GM23338 (cell line): Measurements from ENCODE around the gene ATP13A2. TPM values are rescaled to one million over a fixed set of nuclear protein-coding genes. Genes with fewer than 3 reads are reported as not detected.

Experiments
- ATAC-seq: fragments of 200-7000 bp; cut with Tn5 transposase; 3 replicates; pipeline ENCODE4 v1.9.1; 2020
- DNase-seq: peaks from one replicate; pipeline ENCODE4 v3.0.0-alpha.2; 2015; ENCODE audit warnings: low spot score
- H2AFZ ChIP-seq: fragments of 200-600 bp; sonication (generic); 2 replicates; pipeline ENCODE4 v1.8.0; 2016; ENCODE audit warnings: antibody characterized with exemption, mild to moderate bottlenecking, moderate library complexity
- H3F3A ChIP-seq: fragments of 200-600 bp; sonication (generic); replicated peaks from 2 replicates; pipeline ENCODE4 v1.8.0; 2017; ENCODE audit warnings: antibody characterized with exemption, mixed run types, low read depth
- H3K27ac ChIP-seq: fragments of 200-600 bp; sonication (generic); 2 replicates; pipeline ENCODE4 v1.6.1; 2016; ENCODE audit warnings: low read depth
- H3K27me3 ChIP-seq: fragments of 200-600 bp; sonication (generic); 2 replicates; pipeline ENCODE4 v1.8.0; 2016; ENCODE audit warnings: mild to moderate bottlenecking, mixed run types, moderate library complexity; ENCODE audit not compliant: insufficient read depth
- H3K36me3 ChIP-seq: fragments of 200-600 bp; sonication (generic); 2 replicates; pipeline ENCODE4 v1.8.0; 2016; ENCODE audit warnings: mild to moderate bottlenecking; ENCODE audit not compliant: insufficient read depth
- H3K4me1 ChIP-seq: fragments of 200-600 bp; sonication (generic); 2 replicates; pipeline ENCODE4 v1.8.0; 2016; ENCODE audit warnings: mild to moderate bottlenecking, moderate library complexity; ENCODE audit not compliant: insufficient read depth
- H3K4me2 ChIP-seq: fragments of 200-600 bp; sonication (generic); 2 replicates; pipeline ENCODE4 v1.7.1; 2017; ENCODE audit warnings: mixed run types
- H3K4me3 ChIP-seq: fragments of 200-600 bp; sonication (generic); 2 replicates; pipeline ENCODE4 v1.6.1; 2016; ENCODE audit warnings: mixed run types
- H3K79me2 ChIP-seq: fragments of 200-600 bp; sonication (generic); replicated peaks from 2 replicates; pipeline ENCODE4 v1.8.0; 2017; ENCODE audit warnings: mild to moderate bottlenecking; ENCODE audit not compliant: insufficient read depth
- H3K9me2 ChIP-seq: fragments of 200-600 bp; sonication (generic); 2 replicates; pipeline ENCODE4 v1.8.0; 2017; ENCODE audit not compliant: insufficient read depth
- H4K20me1 ChIP-seq: fragments of 200-600 bp; sonication (generic); replicated peaks from 2 replicates; pipeline ENCODE4 v1.8.0; 2017; ENCODE audit warnings: mild to moderate bottlenecking; ENCODE audit not compliant: insufficient read depth
- H3K27ac Mint-ChIP-seq: 2 replicates; pipeline ENCODE4 v1.8.0; 2020; ENCODE audit warnings: inconsistent platforms, mild to moderate bottlenecking, moderate library complexity, mixed read lengths
- H3K27me3 Mint-ChIP-seq: 3 replicates; pipeline ENCODE4 v1.8.0; 2022; ENCODE audit warnings: low read depth, mild to moderate bottlenecking, moderate library complexity, mixed read lengths, inconsistent platforms; ENCODE audit not compliant: insufficient read depth, poor library complexity
- H3K36me3 Mint-ChIP-seq: 3 replicates; pipeline ENCODE4 v1.8.0; 2021; ENCODE audit warnings: low read depth, mild to moderate bottlenecking, inconsistent platforms, moderate library complexity, mixed read lengths
- H3K4me1 Mint-ChIP-seq: 3 replicates; pipeline ENCODE4 v1.8.0; 2020; ENCODE audit warnings: mild to moderate bottlenecking, inconsistent platforms, mixed read lengths
- H3K4me3 Mint-ChIP-seq: 3 replicates; pipeline ENCODE4 v1.8.0; 2021; ENCODE audit warnings: moderate library complexity, mild to moderate bottlenecking, inconsistent platforms, mixed read lengths
- H3K9me3 Mint-ChIP-seq: 3 replicates; pipeline ENCODE4 v1.8.0; 2020; ENCODE audit warnings: moderate library complexity, mild to moderate bottlenecking, inconsistent platforms, mixed read lengths
- CTCF ChIP-seq, 2 experiments: fragments of 200-600 bp in 1 of 2; sonication (generic) in 1 of 2; conservative IDR thresholded peaks; 2 replicates each; pipeline versions ENCODE4 v1.5.1 to v1.6.1; 2016 to 2017; ENCODE audit warnings: antibody characterized with exemption in 2 of 2, low read depth in 2 of 2, mild to moderate bottlenecking in 2 of 2, moderate library complexity in 1 of 2
- ETS1 ChIP-seq: IDR thresholded peaks from 2 replicates; pipeline ENCODE4 v1.6.1; 2016; ENCODE audit warnings: antibody characterized with exemption
- NANOG ChIP-seq: IDR thresholded peaks from 2 replicates; pipeline ENCODE4 v1.6.1; 2016; ENCODE audit warnings: antibody characterized with exemption, borderline replicate concordance
- POLR2AphosphoS5 ChIP-seq: IDR thresholded peaks from 2 replicates; pipeline ENCODE4 v1.6.1; 2016; ENCODE audit warnings: antibody characterized with exemption, low read depth
- STAT1 ChIP-seq: IDR thresholded peaks from one replicate; pipeline ENCODE4 v1.6.1; 2016; ENCODE audit warnings: antibody characterized with exemption; ENCODE audit not compliant: unreplicated experiment
- ZNF114 ChIP-seq: fragments of 250-450 bp; sonication (Bioruptor Pico); IDR thresholded peaks from 2 replicates; pipeline ENCODE4 v1.5.0; 2020; ENCODE audit warnings: mild to moderate bottlenecking, moderate library complexity
- ZNF462 ChIP-seq: fragments of 250-450 bp; sonication (Bioruptor Pico); IDR thresholded peaks from 2 replicates; pipeline ENCODE4 v1.5.0; 2020; ENCODE audit warnings: mild to moderate bottlenecking, moderate library complexity
- polyA plus RNA-seq: library from polyadenylated mRNA; unstranded; fragments of >200 nt; fragmentation: Nextera tagmentation; extraction: Ambion mirVana; gene quantifications from 2 replicates; pipeline ENCODE4 v1.2.1, GENCODE V29; 2016
- total RNA-seq: library from RNA; depleted of rRNA; stranded (reverse); fragments of >200 nt; shearing (Covaris generic); gene quantifications from 2 replicates; pipeline ENCODE4 v1.2.3, GENCODE V29; 2014

The ATP13A2 gene
- total and polyA plus RNA-seq, 2 experiments from 2014 or later = 30.1 to 87.7 TPM

GRCh38 chr1:16998589-16998988 lies 13.1 kb downstream of the ATP13A2 start (continued):
- no peak for TF ChIP-seq ZNF462 (CRISPR knock-in tag)

- Histone ChIP-seq H3K4me3 (no peak overlapping the region), H4K20me1 (no peaks in the 10 kb centered on the region; the same call in 1 of the 2 replicates), H3K4me2 (no peak overlapping the region), H3K4me1 (no peaks in the 10 kb centered on the region), H3K9me2 (no peaks in the 10 kb centered on the region), H3K79me2 (no peaks in the 10 kb centered on the region), H3K27me3 (no peaks in the 10 kb centered on the region), H3K27ac (no peak overlapping the region), H3K36me3 (no peaks in the 10 kb centered on the region; the same call in 1 of the 2 replicates), H2AFZ (no peak overlapping the region), H3F3A (no peaks in the 10 kb centered on the region)
- H3K27me3 Mint-ChIP-seq = peaks cover 7% of the 10 kb centered on the region
- no peak for DNase-seq
- H3K27ac Mint-ChIP-seq = no peak overlapping the region
- no peaks in the 10 kb centered on the region for H3K9me3 Mint-ChIP-seq
- no peak for ATAC-seq
- H3K36me3 Mint-ChIP-seq = peaks cover 24% of the 10 kb centered on the region
- H3K4me3 Mint-ChIP-seq = no peak overlapping the region
- H3K4me1 Mint-ChIP-seq = no peaks in the 10 kb centered on the region
- no peak for TF ChIP-seq ETS1
- no peak for TF ChIP-seq POLR2AphosphoS5
- TF ChIP-seq CTCF (conservative IDR thresholded peaks at IDR 0.05; ENCODE audit: low read depth in 2 of 2) = no peak
- no peak for TF ChIP-seq ZNF462 (CRISPR knock-in tag)
- no peak for TF ChIP-seq NANOG
- no peak for TF ChIP-seq ZNF114 (CRISPR knock-in tag)
- TF ChIP-seq STAT1 = no peak
Observed at GRCh38 chr1:16996845-16997244, 14.9 kb downstream of the ATP13A2 start.
